Muscle of arm (tissue), 12 donors: ENCODE data around the gene MMP15. TPM values are rescaled to one million over a fixed set of nuclear protein-coding genes. Genes with fewer than 3 reads are reported as not detected.
"Not testable (repeated sequence)": the region's sequence is repeated elsewhere in the genome, so short reads cannot be mapped to it uniquely, and the experiment has no call there.

Experiments
- DNase-seq: peaks from one replicate; pipeline ENCODE4 v3.0.0-alpha.2; 2013
- polyA plus RNA-seq, 12 donors: library from polyadenylated mRNA; unstranded; fragments of 120-200 nt; gene quantifications; one replicate each; pipeline ENCODE4 v1.2.1, GENCODE V29; 2013; ENCODE audit not compliant: insufficient read length in 12 of 12

The MMP15 gene
- polyA plus RNA-seq, 12 donors: 16.0 to 41.5 (median 23.0) TPM; not detected in 1

- no peak for DNase-seq
Observed at GRCh38 chr16:58085584-58086251, 60.2 kb downstream of the MMP15 start.

GRCh38 chr16:58086381-58087208, 61.0 kb downstream of the MMP15 start:
- DNase-seq: no peak

GRCh38 chr16:58087209-58087913, 61.8 kb downstream of the MMP15 start:
- no peak for DNase-seq

- DNase-seq: no peak
Observed at GRCh38 chr16:58088091-58088490, 62.5 kb downstream of the MMP15 start.

- DNase-seq: not testable (repeated sequence)
Observed at GRCh38 chr16:58090396-58090795, 64.8 kb downstream of the MMP15 start.

- no peak for DNase-seq
Observed at GRCh38 chr16:58094026-58094425, 68.5 kb downstream of the MMP15 start.

- DNase-seq: no peak
Observed at GRCh38 chr16:58094791-58095574, 69.4 kb downstream of the MMP15 start.

GRCh38 chr16:58095575-58095960, 70.0 kb downstream of the MMP15 start:
- not testable (repeated sequence) for DNase-seq

- no peak for DNase-seq
Observed at GRCh38 chr16:58096249-58096648, 70.7 kb downstream of the MMP15 start.

Other genes starting within 250 kb of the MMP15 start
- gene KIFC3, start 223.3 kb upstream of the MMP15 start, polyA plus RNA-seq: 10 to 100 TPM in 11 of 12 donors, not detected in 1; 10.8 to 70.4 (median 17.6) TPM
- 10 to 100 TPM in 1 of 12 donors, under 1 TPM in 6, not detected in 5; 0.03 to 10.7 (median 0.12) TPM for gene CNGB1, start 54.6 kb upstream of the MMP15 start, polyA plus RNA-seq
- 10 to 100 TPM in 1 of 12 donors, 1 to 10 TPM in 10, not detected in 1; 5.0 to 11.7 (median 6.3) TPM for gene ZNF319, start 25.1 kb upstream of the MMP15 start, polyA plus RNA-seq
- gene USB1, start 24.3 kb upstream of the MMP15 start, polyA plus RNA-seq: 10 to 100 TPM in 11 of 12 donors, not detected in 1; 11.1 to 33.9 (median 15.5) TPM
- 10 to 100 TPM in 11 of 12 donors, not detected in 1; 38.2 to 83.5 (median 53.3) TPM for gene CFAP20, start 103.6 kb downstream of the MMP15 start, polyA plus RNA-seq
- 100 to 1,000 TPM in 3 of 12 donors, 10 to 100 TPM in 9; 61.2 to 209 (median 90.9) TPM for gene CSNK2A2, start 172.4 kb downstream of the MMP15 start, polyA plus RNA-seq